Activated CD8-positive, alpha-beta memory T cell treated with anti-CD3 and anti-CD28 coated beads, Interleukin-2, amount 50 U/mL, for 1 hour (primary cell): ENCODE results near the gene KIRREL1.

Experiments
- DNase-seq: peaks from one replicate; pipeline ENCODE4 v3.0.0-alpha.2; 2020; ENCODE audit errors: extremely low read depth

The KIRREL1 gene

GRCh38 chr1:157993147-157993917, at the start of gene KIRREL1:
Gene KIRREL1 (plus strand): TSS chr1:157993645. CDS start chr1:157993677, 32 bp downstream.
- no peak for DNase-seq

GRCh38 chr1:157944663-157945280, 48.7 kb upstream of the KIRREL1 start:
- no peak for DNase-seq

- DNase-seq, result no peak
Measured at GRCh38 chr1:157948312-157949073, 45.0 kb upstream of the KIRREL1 start.

GRCh38 chr1:157949074-157949354, 44.4 kb upstream of the KIRREL1 start:
- DNase-seq, result no peak

- no peak for DNase-seq
Measured at GRCh38 chr1:157951230-157951629, 42.2 kb upstream of the KIRREL1 start.

- DNase-seq, result no peak
Measured at GRCh38 chr1:157952601-157953000, 40.8 kb upstream of the KIRREL1 start.

- DNase-seq, result no peak
Measured at GRCh38 chr1:157955221-157955620, 38.2 kb upstream of the KIRREL1 start.

GRCh38 chr1:157955857-157956256, 37.6 kb upstream of the KIRREL1 start:
- DNase-seq, result no peak

- no peak for DNase-seq
Measured at GRCh38 chr1:157956732-157957131, 36.7 kb upstream of the KIRREL1 start.

- DNase-seq, result no peak
Measured at GRCh38 chr1:157958263-157958662, 35.2 kb upstream of the KIRREL1 start.

GRCh38 chr1:157959750-157960149, 33.7 kb upstream of the KIRREL1 start:
- no peak for DNase-seq

- DNase-seq, result no peak
Measured at GRCh38 chr1:157960773-157961172, 32.7 kb upstream of the KIRREL1 start.

- DNase-seq, result no peak
Measured at GRCh38 chr1:157961805-157962762, 31.4 kb upstream of the KIRREL1 start.

GRCh38 chr1:157963713-157964112, 29.7 kb upstream of the KIRREL1 start:
- DNase-seq, result peak; percentile 1

- DNase-seq, result no peak
Measured at GRCh38 chr1:157965584-157965983, 27.9 kb upstream of the KIRREL1 start.

- DNase-seq, result no peak
Measured at GRCh38 chr1:157966031-157966537, 27.4 kb upstream of the KIRREL1 start.

- no peak for DNase-seq
Measured at GRCh38 chr1:157967205-157967604, 26.2 kb upstream of the KIRREL1 start.

GRCh38 chr1:157968508-157968907, 24.9 kb upstream of the KIRREL1 start:
- no peak for DNase-seq

GRCh38 chr1:157968946-157969345, 24.5 kb upstream of the KIRREL1 start:
- DNase-seq, result no peak

GRCh38 chr1:157969697-157970485, 23.6 kb upstream of the KIRREL1 start:
- no peak for DNase-seq

GRCh38 chr1:157971769-157972168, 21.7 kb upstream of the KIRREL1 start:
- DNase-seq, result no peak
